ENCODE data around the gene ADAM12.
"Not testable (repeated sequence)": the region's sequence is repeated elsewhere in the genome, so short reads cannot be mapped to it uniquely, and the experiment has no call there.

ADAM12 gene

DNA sequence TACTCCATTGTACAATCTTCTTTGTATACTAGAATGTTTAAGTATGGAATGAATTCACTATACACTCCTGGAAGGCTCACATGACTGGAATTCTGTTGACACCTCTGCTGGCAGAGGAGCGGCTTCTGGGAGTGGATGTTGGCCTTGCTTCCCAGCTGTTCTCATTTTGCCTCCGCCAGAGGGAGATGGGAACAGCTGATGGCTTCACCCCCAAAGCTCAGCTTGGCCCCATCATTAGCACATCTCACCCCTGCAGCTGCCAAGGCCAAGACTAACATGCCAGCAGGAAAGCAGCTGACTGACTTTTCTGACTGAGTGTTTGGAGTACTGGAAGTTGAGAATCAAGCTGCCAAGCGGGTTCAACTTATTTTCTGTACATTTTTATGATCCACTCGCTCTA lies 15.1 kb downstream of the ADAM12 start:
- DNase-seq = no peak

- DNase-seq = no peak
These were observed 15.9 kb downstream of the ADAM12 start for GRCh38 chr10:126372396-126372795.

GRCh38 chr10:126369125-126369710 lies 19.1 kb downstream of the ADAM12 start:
- DNase-seq = no peak

- no peak for DNase-seq
These were observed 31.1 kb downstream of the ADAM12 start for GRCh38 chr10:126357169-126357568.

GRCh38 chr10:126353666-126354065 lies 34.6 kb downstream of the ADAM12 start:
- no peak for DNase-seq

- no peak for DNase-seq
These were observed 35.8 kb downstream of the ADAM12 start for GRCh38 chr10:126352453-126352852.

DNA sequence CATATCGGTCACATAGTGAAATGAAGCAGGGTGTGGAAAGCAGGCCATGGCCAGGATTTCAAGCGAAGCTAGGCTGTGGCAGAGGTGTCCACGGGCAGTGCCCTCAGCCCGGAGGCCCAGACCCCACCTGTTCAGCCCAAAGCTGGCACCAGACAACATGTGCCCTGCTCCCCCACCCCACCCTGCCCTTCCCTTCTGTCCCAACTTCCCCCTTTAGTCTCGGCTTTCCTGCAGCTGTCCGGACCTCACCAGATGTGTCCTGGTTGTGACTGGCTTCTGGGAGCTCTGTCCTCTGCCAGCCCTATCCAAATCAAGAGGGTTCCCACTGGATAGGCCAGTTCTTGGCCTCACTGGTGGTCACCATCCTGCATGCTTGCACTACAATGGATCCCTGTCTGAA lies 37.3 kb downstream of the ADAM12 start:
- no peak for DNase-seq

- DNase-seq = no peak
These were observed 37.9 kb downstream of the ADAM12 start for GRCh38 chr10:126350216-126350992.

GRCh38 chr10:126349676-126350075 lies 38.6 kb downstream of the ADAM12 start:
- DNase-seq = no peak

DNA sequence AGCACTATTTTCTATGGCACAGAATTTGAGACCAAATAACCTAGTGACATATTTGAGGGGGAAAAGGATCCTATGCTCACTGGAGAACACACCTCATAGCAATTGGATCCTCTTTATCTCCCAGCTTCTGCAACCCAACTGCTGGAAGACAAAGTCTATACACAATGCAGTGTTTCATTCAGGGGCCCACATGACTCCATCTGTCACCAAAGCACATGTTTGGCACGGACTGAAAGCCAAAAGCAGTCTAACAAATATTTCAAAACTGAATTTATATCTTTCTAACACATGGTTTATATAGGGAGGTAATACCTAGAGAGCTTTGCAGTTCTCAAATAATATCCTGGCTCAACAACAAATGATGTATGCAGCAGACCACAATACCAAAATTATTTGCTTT lies 39.2 kb downstream of the ADAM12 start:
- DNase-seq = no peak

- not testable (repeated sequence) for DNase-seq
These were observed 44.8 kb downstream of the ADAM12 start for GRCh38 chr10:126343496-126343895.

DNA sequence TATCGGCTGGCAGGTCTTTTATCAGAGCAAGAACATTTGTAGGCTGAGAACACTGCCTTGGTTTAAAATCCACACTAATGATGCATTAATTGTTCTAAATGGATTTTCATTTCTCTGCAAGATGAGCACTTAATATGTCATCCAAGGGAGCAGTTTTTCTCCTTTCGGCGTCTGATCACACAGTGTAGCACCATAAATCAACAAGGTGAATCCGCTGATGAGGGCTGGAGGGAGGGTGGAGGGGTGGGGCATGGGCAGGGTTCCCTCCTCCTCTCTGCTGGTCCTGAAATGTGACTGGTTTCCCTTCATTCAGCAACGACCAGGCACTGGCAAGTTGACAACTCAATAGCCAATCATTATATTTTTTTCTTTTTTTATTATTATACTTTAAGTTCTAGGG lies 45.6 kb downstream of the ADAM12 start:
- no peak for DNase-seq

DNA sequence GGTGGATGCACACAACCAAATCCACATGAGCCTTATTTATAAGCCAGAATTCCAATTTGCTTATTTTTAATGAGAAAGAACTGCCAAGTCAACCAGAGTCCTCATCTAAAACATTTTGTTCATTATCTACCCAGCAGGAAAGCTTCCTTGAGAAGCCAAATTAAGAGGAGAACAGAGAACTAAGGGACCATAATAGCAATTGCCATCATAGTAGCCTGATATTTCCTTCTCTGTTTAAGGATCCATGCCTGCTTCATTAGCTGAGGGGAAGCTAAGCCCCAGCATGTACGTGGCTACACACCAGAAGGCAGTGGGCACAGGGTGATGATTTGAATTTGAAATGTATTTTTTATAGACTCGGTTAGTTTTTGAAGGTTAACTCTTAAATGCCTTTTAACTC lies 46.8 kb downstream of the ADAM12 start:
- no peak for DNase-seq

- DNase-seq = no peak
These were observed 50.9 kb downstream of the ADAM12 start for GRCh38 chr10:126337251-126337810.

GRCh38 chr10:126336801-126337200 lies 51.5 kb downstream of the ADAM12 start:
- no peak for DNase-seq

DNA sequence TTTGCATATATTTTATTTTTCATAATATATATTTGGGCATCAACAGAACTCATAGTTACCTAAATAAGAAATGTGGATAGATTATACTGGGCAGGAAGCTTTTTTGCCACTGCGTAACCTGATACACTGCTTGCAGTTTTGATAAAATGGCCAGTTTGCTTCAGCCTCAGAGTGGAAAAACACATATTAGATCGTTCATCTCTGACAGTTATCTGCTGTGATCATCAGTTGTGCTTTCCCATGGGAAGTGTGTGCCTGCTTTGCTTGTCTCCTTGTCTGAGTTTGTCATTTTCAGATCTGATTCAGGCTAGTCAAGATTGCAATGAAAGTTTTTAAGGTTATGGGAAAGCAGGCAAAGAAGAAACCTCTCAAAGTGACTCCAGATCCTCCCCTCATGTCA lies 54.0 kb downstream of the ADAM12 start:
- DNase-seq = no peak

- no peak for DNase-seq
These were observed 55.7 kb downstream of the ADAM12 start for GRCh38 chr10:126332576-126332975.

DNA sequence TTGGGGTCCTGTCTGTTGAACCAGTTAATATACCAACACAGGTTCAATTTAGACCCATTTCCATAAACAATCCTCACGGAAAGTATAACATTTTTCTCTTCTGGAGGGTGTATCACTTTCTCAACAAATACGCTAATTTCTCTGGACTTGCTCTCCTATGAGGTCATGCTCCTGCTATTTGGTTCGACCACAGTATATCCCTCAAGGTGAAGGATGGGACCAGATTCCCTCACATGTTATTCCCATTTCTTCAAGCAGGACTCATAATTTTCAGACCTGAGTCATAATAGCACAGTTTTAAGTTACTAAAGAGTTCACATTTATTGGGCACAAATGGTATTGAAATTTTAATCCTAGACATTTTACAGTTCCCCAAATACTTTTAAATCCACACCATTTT lies 57.2 kb downstream of the ADAM12 start:
- DNase-seq = no peak

DNA sequence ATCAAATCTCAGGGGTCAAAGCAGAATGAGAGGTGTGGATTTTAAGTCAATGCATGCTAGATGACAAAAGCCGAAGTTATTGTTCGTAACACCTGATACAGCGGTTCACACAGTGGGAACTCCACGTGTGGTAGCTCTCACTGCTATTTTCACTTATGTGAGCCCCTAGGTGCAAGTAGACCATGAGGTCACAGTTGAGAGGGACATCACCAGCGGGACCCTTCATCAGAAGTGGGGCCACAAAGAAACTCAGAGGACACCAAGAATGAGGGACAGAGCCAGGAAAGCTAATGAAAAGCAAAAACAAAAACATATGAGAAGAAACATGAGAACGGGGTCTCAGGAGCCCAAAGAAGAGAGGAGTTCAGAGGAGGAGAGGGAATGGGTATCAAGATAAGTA lies 63.5 kb downstream of the ADAM12 start:
- DNase-seq = no peak

GRCh38 chr10:126321440-126321839 lies 66.8 kb downstream of the ADAM12 start:
- no peak for DNase-seq

GRCh38 chr10:126317751-126318150 lies 70.5 kb downstream of the ADAM12 start:
- no peak for DNase-seq

DNA sequence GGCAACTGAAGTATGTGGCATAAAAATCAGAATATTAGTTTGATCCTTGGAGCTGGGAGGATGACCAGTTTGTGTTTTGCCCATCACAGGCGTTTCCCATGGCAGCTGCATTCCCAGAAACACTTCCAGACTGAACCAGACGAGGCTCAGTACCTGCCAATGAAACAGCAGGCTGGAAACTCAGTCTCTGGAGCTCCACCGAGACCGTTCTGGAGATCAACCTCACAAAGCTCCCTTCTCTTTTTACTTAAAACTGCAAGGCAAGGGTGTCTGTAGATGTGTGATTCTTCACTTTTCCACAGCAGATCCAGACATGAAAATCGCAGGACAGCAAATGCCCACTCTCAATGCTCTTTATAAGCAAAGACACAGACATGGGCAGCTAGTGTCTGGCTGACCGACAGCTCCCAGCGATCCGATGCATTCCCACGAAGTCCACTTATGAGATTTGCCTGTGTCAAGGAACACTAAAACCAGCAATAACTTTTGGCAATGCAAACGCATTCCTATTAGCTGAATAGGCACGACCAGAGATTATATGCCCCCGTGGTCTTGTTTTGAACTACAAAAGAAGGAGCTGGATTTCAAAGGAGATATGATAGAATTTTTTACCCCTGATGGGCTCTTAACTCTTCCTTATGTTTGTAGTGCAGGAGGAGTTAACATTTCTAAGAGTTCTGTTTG lies 72.6 kb downstream of the ADAM12 start:
- DNase-seq = no peak

DNA sequence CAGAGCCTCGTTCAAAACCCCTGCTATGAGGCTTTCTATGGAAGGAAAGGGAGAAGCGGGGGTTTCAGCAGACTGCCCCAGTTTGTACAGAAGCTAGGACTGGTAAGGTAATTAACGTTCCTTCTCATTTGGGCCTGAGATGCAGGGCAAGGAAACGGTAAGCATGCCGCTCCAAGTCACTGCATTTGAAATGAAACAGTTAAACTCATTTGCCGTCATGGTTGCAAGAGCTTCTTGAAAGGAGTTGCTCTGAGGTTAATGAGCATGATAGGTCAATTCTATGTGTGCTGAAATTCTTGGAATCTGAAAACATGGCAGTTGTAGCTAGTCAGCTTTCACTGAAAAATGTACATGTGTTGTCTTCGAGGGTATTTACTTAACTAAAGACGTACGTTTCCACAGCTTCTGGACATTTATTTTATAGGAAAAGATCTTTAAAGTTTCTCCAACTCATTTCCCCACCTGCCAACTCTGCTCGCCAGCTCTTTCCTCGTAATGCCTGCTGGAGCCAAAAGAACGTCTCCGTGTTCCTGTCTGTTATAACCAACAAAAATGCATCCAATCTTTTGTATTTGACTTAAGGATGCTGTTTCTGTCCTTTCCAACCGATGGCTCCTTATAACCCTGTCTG lies 73.3 kb downstream of the ADAM12 start:
- DNase-seq = no peak
